SK-MEL-5 (cell line): ENCODE data around the gene FAM149B1. TPM values are rescaled to one million over a fixed set of nuclear protein-coding genes. Genes with fewer than 3 reads are reported as not detected.

Experiments used
- small RNA-seq, 2 experiments: library from RNA; depleted of rRNA; stranded (forward); fragments of <200 nt; gene quantifications; one replicate each; pipeline ENCODE3, GENCODE V24; 2014
- total RNA-seq: library from RNA; depleted of rRNA; stranded (reverse); fragments of >200 nt; shearing (Covaris generic); gene quantifications from 2 replicates; pipeline ENCODE4 v1.2.3, GENCODE V29; 2014; rRNA removed

FAM149B1 gene
- total RNA-seq, 1 experiment from 2014 or later: 13.4 TPM

Small RNA genes lying within 50 kb of the gene (small RNA-seq; reads per million reads assigned to genes)
- gene RF00019 (0 reads per million in 2 experiments), gene RNU6-833P (0 reads per million in 2 experiments), gene SNORA11F (0.83 to 6.8 reads per million in 2 experiments)

Other genes starting within 250 kb of the FAM149B1 start
- not detected in 2 replicates for gene PLA2G12B, start 213.3 kb upstream of the FAM149B1 start, total RNA-seq
- gene P4HA1, start 71.3 kb upstream of the FAM149B1 start, total RNA-seq: 148 and 157 TPM in 2 replicates
- 2.3 and 2.4 TPM in 2 replicates for gene NUDT13, start 57.7 kb upstream of the FAM149B1 start, total RNA-seq
- gene ECD, start 111 bp upstream of the FAM149B1 start, total RNA-seq: 41.5 and 41.7 TPM in 2 replicates
- gene DNAJC9, start 79.1 kb downstream of the FAM149B1 start, total RNA-seq: 24.1 and 27.1 TPM in 2 replicates
- gene MRPS16, start 84.5 kb downstream of the FAM149B1 start, total RNA-seq: 87.7 and 96.3 TPM in 2 replicates
- gene CFAP70, start 190.7 kb downstream of the FAM149B1 start, total RNA-seq: 0.40 and 0.51 TPM in 2 replicates
- gene ANXA7, start 245.9 kb downstream of the FAM149B1 start, total RNA-seq: 62.2 and 63.6 TPM in 2 replicates